Measurements from ENCODE around the gene DCAF11.
A peak's percentile ranks its signal among the peaks of the same experiment; 100 is the strongest.

The DCAF11 gene

DNA sequence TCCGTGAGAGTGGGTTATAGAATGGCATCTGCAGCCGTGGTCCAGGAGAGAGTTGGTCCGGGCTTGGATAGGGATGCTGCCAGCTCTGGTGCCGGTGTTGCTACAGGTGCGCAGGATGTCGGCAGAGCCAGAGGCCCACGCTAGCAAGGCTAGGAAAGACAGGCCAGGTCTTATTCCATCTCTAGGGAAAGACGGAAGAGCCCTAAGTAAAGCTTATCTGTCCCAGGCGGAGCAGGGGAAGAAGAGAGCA is 20.9 kb downstream of the DCAF11 start (continued):
- TF ChIP-seq, protein P1, sequence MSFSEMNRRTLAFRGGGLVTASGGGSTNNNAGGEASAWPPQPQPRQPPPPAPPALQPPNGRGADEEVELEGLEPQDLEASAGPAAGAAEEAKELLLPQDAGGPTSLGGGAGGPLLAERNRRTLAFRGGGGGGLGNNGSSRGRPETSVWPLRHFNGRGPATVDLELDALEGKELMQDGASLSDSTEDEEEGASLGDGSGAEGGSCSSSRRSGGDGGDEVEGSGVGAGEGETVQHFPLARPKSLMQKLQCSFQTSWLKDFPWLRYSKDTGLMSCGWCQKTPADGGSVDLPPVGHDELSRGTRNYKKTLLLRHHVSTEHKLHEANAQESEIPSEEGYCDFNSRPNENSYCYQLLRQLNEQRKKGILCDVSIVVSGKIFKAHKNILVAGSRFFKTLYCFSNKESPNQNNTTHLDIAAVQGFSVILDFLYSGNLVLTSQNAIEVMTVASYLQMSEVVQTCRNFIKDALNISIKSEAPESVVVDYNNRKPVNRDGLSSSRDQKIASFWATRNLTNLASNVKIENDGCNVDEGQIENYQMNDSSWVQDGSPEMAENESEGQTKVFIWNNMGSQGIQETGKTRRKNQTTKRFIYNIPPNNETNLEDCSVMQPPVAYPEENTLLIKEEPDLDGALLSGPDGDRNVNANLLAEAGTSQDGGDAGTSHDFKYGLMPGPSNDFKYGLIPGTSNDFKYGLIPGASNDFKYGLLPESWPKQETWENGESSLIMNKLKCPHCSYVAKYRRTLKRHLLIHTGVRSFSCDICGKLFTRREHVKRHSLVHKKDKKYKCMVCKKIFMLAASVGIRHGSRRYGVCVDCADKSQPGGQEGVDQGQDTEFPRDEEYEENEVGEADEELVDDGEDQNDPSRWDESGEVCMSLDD (tag by site-specific recombination; IDR thresholded peaks at IDR 0.05), result no peak
- TF ChIP-seq ZNF600 (tag by site-specific recombination; IDR thresholded peaks at IDR 0.05) (0 out of 2 replicates have a peak, but pooled peaks have one; percentile 82), ZNF335 (tag by site-specific recombination; conservative IDR thresholded peaks at IDR 0.05) (peak; percentile 79), ZBTB1 (tag by site-specific recombination; IDR thresholded peaks at IDR 0.05) (no peak), IKZF3 (tag by site-specific recombination; IDR thresholded peaks at IDR 0.05) (0 out of 2 replicates have a peak, but pooled peaks have one; percentile 37), SCRT1 (tag by site-specific recombination; IDR thresholded peaks at IDR 0.05; ENCODE audit: borderline replicate concordance) (peak; percentile 94), ZNF391 (tag by site-specific recombination; IDR thresholded peaks at IDR 0.05; ENCODE audit: borderline replicate concordance, low read depth) (no peak), ZNF24 (tag by site-specific recombination; IDR thresholded peaks at IDR 0.05) (no peak), ZNF555 (tag by site-specific recombination; conservative IDR thresholded peaks at IDR 0.05) (no peak), ZBTB48 (tag by site-specific recombination; IDR thresholded peaks at IDR 0.05) (peak; percentile 87)
- TF ChIP-seq, protein P2, sequence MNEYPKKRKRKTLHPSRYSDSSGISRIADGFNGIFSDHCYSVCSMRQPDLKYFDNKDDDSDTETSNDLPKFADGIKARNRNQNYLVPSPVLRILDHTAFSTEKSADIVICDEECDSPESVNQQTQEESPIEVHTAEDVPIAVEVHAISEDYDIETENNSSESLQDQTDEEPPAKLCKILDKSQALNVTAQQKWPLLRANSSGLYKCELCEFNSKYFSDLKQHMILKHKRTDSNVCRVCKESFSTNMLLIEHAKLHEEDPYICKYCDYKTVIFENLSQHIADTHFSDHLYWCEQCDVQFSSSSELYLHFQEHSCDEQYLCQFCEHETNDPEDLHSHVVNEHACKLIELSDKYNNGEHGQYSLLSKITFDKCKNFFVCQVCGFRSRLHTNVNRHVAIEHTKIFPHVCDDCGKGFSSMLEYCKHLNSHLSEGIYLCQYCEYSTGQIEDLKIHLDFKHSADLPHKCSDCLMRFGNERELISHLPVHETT (tag by site-specific recombination; IDR thresholded peaks at IDR 0.05), result no peak
- TF ChIP-seq, protein P3, sequence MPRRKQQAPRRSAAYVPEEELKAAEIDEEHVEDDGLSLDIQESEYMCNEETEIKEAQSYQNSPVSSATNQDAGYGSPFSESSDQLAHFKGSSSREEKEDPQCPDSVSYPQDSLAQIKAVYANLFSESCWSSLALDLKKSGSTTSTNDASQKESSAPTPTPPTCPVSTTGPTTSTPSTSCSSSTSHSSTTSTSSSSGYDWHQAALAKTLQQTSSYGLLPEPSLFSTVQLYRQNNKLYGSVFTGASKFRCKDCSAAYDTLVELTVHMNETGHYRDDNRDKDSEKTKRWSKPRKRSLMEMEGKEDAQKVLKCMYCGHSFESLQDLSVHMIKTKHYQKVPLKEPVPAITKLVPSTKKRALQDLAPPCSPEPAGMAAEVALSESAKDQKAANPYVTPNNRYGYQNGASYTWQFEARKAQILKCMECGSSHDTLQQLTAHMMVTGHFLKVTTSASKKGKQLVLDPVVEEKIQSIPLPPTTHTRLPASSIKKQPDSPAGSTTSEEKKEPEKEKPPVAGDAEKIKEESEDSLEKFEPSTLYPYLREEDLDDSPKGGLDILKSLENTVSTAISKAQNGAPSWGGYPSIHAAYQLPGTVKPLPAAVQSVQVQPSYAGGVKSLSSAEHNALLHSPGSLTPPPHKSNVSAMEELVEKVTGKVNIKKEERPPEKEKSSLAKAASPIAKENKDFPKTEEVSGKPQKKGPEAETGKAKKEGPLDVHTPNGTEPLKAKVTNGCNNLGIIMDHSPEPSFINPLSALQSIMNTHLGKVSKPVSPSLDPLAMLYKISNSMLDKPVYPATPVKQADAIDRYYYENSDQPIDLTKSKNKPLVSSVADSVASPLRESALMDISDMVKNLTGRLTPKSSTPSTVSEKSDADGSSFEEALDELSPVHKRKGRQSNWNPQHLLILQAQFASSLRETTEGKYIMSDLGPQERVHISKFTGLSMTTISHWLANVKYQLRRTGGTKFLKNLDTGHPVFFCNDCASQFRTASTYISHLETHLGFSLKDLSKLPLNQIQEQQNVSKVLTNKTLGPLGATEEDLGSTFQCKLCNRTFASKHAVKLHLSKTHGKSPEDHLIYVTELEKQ (tag by site-specific recombination; IDR thresholded peaks at IDR 0.05; ENCODE audit: borderline replicate concordance), result no peak
- TF ChIP-seq, protein P4, sequence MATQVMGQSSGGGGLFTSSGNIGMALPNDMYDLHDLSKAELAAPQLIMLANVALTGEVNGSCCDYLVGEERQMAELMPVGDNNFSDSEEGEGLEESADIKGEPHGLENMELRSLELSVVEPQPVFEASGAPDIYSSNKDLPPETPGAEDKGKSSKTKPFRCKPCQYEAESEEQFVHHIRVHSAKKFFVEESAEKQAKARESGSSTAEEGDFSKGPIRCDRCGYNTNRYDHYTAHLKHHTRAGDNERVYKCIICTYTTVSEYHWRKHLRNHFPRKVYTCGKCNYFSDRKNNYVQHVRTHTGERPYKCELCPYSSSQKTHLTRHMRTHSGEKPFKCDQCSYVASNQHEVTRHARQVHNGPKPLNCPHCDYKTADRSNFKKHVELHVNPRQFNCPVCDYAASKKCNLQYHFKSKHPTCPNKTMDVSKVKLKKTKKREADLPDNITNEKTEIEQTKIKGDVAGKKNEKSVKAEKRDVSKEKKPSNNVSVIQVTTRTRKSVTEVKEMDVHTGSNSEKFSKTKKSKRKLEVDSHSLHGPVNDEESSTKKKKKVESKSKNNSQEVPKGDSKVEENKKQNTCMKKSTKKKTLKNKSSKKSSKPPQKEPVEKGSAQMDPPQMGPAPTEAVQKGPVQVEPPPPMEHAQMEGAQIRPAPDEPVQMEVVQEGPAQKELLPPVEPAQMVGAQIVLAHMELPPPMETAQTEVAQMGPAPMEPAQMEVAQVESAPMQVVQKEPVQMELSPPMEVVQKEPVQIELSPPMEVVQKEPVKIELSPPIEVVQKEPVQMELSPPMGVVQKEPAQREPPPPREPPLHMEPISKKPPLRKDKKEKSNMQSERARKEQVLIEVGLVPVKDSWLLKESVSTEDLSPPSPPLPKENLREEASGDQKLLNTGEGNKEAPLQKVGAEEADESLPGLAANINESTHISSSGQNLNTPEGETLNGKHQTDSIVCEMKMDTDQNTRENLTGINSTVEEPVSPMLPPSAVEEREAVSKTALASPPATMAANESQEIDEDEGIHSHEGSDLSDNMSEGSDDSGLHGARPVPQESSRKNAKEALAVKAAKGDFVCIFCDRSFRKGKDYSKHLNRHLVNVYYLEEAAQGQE (tag by site-specific recombination; IDR thresholded peaks at IDR 0.05), result no peak

DNA sequence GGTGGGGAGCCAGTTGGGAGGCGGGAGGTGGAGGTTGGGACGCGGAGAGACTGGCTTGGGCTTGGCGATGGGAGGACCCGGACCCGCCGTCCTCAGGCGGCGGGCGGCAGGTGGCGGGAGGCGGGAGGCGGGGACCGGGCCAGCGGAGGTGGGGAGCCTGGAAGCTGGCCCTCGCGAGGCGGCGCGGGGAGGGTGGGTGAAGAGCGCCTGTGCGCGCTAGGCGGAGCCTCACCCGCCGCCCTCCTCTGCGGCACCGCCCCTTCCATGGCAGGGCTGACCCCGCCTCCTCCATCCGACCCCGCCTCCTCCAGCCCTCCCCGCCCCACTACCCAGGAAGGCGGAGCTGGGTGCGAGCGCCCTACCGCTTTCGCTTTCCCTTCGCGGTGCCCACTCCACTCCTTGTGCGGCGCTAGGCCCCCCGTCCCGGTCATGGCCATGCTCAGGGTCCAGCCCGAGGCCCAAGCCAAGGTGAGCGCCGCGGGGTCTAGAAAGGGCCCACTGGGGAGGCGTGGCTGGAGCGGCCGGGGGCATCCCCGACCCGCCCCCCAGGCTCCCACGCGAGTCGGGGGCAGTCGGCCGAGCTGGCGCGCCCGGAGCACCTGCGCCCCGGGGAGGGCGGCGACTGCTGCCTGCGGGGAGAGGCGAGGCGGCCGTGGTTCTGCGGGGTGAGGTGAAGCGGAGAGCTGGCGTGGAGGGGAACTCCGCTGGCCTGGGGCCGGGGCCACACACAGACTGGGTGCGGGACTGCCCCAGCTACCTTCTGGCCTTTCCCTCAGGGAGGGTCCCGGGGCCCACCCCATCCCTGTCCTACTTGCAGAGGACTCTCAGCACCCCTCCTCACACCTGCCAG is 21.5 kb downstream of the DCAF11 start, which contains the start of gene PSME1:
TSS of gene PSME1 (plus strand) at position 361 of the 850 bp plus-strand sequence. CDS start at position 430, 69 bp downstream.
- CTCF ChIA-PET, result interaction anchor here (0.6 to 1.0 kb wide), 3 partner anchors 21 to 43 kb away, joined by 3 to 6 read pairs (median 3); partner anchors contain the start of genes DCAF11, IRF9 and NRL
- H3K4me1 ChIP-seq (ENCODE audit: control insufficient read depth, insufficient read depth, low read length), result peaks cover 4% of the 10 kb centered on the region; the same call in 1 of the 2 replicates
- TF ChIP-seq, protein P5, sequence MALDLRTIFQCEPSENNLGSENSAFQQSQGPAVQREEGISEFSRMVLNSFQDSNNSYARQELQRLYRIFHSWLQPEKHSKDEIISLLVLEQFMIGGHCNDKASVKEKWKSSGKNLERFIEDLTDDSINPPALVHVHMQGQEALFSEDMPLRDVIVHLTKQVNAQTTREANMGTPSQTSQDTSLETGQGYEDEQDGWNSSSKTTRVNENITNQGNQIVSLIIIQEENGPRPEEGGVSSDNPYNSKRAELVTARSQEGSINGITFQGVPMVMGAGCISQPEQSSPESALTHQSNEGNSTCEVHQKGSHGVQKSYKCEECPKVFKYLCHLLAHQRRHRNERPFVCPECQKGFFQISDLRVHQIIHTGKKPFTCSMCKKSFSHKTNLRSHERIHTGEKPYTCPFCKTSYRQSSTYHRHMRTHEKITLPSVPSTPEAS (tag by site-specific recombination; IDR thresholded peaks at IDR 0.05), result no peak
- TF ChIP-seq GFI1B (tag by site-specific recombination; IDR thresholded peaks at IDR 0.05) (no peak), ZNF157 (tag by site-specific recombination; IDR thresholded peaks at IDR 0.05) (no peak), ZNF423 (tag by site-specific recombination; IDR thresholded peaks at IDR 0.05) (peak; percentile 47), HOXC10 (CRISPR knock-in tag; IDR thresholded peaks at IDR 0.05) (no peak), ZNF155 (tag by site-specific recombination; IDR thresholded peaks at IDR 0.05) (no peak), ZNF311 (tag by site-specific recombination; IDR thresholded peaks at IDR 0.05; ENCODE audit: borderline replicate concordance) (no peak), ZNF529 (tag by site-specific recombination; IDR thresholded peaks at IDR 0.05; ENCODE audit: insufficient replicate concordance) (no peak), ZNF214 (tag by site-specific recombination; IDR thresholded peaks at IDR 0.05; ENCODE audit: borderline replicate concordance) (no peak), ZNF548 (tag by site-specific recombination; IDR thresholded peaks at IDR 0.05) (no peak)

More for the DNA sequence above, 21.5 kb downstream of the DCAF11 start, which contains the start of gene PSME1:
- Histone ChIP-seq H3K9me3 (ENCODE audit: control insufficient read depth, insufficient read depth, low read depth, low read length) (no peaks in the 10 kb centered on the region), H3K4me3 (ENCODE audit: low read depth, low read length) (peak within 1 kb of the TSS; percentile 92), H3K36me3 (ENCODE audit: control insufficient read depth in 2 of 2, insufficient read depth in 1 of 2, low read length in 2 of 2) (peaks cover 11 to 27% of the 10 kb centered on the region in 2 experiments), H3K27ac (ENCODE audit: extremely low read depth, low read depth, low read length) (peak within 1 kb of the TSS; percentile 90)
- POLR2A ChIA-PET, result interaction anchor here (0.6 to 7.3 kb wide), 24 partner anchors 9 to 1253 kb away, joined by 3 to 163 read pairs (median 4); partner anchors contain the start of genes CIDEB, DCAF11, IPO4 and IRF9
